GM21619 (cell line): Measurements from ENCODE around the gene PPFIA2.

Source experiments
- ATAC-seq: cut with Tn5 transposase; IDR thresholded peaks from one replicate; pipeline ENCODE4 v1.9.1; 2021; ENCODE audit not compliant: unreplicated experiment

PPFIA2 gene

DNA sequence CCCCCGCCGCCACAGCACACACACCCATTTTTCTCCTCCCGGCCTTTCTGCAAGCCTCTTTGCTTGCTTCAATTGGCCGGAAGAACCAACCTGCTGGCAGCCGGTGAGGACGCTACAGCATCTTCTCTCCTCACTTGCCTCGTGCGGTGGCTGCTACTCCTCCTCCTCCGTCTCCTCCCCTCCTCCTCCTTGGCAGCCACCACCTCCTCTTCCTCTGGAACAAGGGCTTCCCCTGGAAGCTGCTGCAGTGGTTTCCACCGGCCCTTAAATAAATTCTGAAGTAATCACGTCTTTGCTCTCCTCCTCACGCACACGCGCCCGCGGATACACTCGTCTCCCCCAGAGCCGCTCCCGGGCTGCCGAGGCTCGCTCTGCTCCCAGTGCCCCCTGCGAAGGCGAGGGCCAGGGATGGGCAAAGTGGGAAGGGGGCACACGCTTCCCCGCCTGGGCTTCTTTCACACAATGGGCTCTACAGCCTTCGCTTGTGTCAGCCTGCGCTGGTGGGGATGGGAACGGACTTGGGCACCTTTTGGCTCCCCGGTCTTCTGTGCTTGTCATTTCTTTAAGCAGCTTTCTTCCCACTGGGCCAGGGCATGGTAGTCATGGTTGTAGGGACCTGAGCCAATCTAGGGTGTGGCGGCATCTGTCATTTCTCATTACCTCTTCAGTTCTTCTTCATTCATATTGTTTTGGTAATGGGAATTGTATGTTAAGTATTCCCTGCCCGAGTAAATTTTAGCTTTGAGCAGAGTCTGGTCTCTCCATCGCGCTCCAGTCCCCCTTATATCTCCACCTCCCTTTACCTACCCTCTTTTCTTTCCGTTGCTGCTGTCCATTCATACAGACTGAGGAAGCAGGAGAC, at the start of gene PPFIA2:
Gene PPFIA2, minus strand, starts transcription at position 161 of the 862 bp plus-strand sequence.
- no peak for ATAC-seq

DNA sequence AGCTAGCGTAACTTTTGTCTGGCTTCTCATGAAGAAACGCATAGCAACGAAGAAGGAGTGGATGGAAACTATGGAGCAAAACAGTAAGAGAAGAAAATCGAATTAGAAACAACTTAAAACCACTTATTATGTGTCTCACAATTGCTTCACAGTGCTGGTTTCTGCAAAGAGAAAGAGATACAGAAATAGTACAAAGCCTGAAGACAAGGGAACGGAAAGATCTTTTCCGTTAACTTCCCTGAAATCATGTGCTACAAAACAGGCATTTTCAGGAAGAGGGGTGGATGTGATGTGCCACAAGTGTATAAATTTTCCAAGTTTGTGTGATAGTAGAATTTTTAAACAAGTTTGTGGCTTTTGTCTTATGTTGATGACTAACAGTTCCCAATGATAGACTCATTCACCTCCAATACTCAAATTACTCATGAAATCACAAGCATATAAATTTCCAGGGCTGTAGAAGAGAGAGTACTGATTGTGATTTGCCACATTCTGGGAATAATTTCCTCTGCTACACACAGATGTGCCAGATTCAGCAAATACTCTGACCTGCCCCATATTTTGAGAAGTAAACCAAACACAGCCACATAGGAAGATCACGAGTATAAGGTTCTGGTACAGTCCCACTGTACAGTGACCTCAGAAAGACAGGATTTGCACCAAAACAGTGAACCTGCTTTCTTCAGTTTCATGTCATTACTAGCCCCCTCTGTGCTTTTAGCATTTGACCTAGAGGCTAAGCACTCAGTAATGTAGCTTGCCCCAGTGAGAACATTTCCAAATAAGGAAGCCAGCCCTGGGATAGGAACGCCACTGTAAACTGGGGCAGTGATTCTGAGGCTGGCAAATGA, 41.4 kb upstream of the PPFIA2 start:
- no peak for ATAC-seq

DNA sequence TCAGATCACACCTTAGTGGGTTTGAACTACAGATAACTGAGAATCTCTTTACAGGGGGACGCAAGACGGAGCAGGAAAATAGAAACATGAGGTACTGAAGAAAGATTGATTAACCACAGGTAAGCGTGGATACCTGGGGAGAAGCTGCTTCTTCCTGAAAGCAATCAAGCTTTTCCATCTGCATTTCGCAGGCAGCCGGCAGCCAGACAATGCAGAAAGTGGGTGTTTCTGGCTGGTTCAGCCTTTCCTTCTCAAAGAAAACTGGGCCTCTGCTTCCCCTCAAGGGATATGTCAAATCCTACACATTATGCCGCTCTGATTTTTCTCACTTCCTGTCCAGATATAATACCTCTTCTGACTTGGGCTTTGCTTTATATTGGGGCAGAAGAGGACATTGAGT, 39.1 kb upstream of the PPFIA2 start:
- ATAC-seq, result no peak

DNA sequence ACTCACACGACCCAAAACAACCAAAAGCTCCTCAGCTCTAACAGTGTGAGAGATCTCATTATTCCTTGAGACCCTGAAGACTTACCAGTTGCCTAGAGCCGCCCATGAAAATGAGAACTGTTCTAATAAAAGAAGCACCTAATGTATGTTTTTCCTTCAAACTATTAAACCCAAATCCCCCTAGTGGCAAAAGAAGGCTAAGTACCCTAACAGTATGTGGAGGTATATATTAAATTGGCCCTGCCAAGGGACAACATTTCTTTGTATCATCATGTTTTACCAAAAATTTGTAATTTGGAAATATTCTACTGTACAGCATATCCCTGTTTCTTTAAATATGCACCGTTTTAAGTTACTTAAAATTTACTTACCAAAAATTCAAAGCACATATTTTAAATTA, 38.0 kb upstream of the PPFIA2 start:
- no peak for ATAC-seq

DNA sequence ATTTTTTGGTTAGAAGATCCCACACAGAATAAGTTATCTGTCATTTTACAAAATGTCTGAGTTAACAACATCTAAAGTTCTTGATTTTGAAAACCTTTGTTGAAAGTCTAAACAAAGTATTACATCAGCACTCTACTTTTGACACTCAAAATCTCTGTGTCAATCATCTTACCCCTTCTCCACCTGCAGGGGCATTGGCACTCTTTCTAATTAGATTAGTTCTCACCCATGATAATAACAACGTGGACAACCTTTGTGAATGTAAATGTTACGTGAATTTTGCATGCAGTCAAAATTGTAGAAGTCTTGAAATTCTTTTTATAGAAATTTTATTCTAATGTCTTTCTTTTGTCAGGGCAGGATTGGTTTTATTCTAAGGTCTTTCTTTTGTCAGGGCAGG, 33.5 kb upstream of the PPFIA2 start:
- ATAC-seq, result no peak

DNA sequence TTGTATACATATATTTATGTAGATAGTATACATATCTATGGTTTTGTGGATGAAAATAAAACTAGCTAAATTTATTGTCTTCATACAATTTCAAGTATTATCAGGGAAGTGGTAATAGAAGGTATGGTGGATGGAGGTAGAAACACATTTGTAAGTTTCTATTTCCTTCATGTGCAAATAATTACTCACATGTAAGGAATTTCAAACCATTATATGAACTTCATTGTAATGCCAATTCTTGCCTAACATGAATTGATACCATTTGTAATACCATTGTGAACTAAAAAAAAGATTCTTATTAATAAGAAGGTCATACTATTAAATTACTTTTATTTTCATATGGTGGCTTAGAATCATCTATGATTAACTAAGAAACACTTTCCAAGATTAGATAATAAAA, 20.1 kb upstream of the PPFIA2 start:
- no peak for ATAC-seq

DNA sequence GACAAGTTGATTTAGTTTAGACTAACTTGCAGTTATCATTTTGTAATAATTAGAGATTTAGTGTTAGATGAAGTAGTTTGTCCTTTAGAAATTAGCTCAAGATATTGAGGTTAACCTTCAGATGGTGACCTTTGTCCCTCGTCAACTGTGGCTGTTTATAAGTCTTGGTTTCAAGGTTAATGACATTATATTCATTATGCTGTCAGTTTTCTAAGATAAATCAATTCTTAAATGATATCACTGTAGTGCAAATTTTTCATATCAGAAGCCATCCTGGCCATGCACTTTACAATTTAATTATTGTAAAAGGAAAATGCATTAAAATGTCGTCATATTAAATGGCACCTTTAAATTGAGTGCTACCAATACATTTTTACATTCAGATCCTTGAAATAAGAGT, 19.6 kb upstream of the PPFIA2 start:
- ATAC-seq, result no peak

DNA sequence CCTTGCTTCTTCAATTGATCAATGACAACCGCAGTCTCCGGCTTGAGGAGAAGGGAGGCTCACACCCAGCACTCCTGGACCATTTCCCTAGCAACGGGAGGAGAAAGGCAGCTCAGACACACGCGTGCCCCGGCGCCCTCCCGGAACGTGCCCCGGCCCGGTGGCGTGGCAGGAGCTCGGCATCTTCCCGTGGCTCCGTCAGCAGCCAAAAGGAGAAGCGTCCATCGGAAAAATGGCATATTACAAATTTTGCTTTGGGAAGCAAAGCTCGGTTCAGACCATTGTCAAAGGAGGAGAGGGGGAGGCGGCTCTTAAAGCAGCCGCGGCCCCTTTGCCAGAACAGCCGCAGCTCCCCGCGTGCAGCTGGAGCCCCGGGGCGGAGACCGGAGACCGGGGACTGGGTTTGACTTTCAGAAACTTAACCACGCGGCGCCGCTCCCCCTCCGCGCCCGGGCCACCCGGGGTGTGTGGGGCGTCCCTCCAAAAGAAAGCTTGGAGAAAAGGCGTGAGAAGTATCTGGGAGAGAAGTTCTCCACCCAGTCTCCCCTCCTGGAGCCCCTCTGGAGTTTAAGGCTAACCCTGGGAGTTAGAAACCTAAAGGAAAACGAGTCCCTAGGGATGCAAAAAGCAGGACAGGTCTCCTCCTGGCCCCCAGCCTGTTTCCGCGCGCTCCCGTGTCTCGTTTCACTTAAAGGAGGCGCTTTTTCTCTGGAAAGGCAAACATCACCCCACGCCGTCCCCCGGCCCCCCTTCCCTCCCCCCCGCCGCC, 545 bp downstream of the PPFIA2 start:
- ATAC-seq, result no peak

DNA sequence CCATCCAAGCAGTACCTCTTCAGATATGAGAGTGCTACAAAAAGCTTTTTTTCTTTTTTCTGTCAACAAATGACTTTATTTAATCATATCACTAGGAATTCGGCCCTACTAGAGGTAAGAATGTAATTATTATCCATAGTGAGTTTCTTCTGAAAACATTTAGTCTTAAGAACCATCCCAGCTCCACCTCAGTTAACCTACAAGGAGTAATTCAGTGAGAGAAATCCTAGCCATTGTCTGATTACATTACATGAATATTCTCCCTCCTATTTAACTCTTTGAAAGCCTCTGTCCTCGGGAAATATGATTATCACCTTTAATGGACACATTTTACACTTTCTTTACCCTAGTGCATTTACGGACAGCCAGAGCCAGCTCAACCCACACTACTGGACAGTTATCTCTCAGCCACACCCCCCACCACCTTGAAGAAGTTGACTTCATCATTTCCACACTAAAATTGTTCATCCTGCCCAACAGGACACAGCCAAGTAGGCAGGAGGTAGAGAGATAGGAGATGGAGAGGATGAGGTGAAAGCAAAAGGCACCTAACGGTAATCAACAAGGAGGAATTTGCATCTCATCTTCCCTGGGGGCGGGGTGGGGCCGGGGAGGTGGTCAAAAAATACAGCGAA, 1.3 kb downstream of the PPFIA2 start:
- ATAC-seq, result no peak

DNA sequence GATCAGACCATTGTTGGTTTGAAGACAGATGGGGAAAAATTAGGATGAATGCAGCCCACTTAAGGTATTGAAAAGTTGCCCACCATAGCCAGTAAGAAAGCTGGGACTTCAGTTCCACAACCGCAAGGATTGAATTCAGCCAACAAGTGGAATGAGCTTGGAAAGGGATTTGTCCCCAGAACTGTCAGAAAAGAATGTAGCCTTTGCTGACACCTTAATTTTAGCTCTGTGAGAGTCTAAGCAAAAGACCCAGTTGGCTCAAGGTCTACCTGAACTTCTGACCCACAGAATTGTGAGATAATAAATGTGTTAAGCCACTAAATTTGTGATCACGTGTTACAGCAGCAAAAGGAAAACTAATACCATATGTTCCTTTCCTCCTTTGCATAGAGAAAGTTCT, 29.4 kb downstream of the PPFIA2 start:
- ATAC-seq, result no peak

DNA sequence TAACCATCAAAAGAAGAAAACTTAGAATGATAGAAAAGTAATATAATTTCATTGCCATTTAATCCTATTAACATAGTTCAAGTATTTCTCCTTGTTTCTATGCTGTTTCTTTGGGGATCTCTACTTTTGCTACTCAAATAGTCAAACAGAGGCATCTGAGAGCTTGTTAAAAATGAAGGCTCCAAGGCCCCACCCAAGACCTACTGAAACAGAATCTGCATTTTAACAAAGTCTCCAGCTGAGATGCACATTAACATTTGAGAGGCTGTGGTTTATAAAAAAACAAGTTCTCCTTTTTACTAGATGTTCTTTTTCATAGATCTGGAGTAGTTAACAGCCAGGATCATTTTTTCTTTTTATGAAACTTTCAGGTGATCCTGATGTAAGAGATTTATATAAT, 31.8 kb downstream of the PPFIA2 start:
- ATAC-seq, result no peak

DNA sequence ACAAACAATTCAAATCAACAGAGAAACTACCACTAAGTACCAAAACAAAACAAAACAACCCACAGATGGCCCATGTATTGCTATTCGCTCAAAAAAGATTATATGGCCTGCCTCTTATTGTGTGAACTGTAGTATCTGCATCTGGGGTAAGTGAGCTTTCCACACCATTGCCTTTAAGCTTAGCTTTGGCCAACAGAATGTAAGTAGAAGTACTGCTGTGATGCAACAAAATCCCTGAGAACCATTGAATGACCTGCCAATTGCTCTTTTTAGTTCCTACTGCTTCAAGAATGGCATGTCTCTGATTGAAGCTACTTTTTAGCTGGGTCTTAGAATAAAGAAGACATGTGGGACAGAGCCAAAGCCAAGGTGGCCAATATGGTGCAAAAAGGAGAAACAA, 32.5 kb downstream of the PPFIA2 start:
- no peak for ATAC-seq

DNA sequence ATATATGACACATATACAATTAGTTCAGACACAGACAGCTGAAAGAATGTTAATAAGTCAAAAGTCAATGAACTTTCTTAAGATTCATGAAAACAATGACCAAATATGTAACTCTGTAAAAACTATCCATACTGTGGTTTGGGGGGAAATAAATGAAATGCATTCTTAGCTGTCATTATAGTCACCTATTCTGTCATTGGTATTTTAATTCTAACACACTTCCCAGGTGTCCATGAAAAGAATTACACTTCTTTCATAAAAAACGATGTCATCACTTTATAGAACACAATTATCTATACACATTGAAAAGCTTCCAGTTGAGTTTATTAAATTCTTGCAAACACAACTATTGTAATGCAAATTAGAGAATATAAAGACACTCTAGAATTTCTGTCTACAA, 35.8 kb downstream of the PPFIA2 start:
- no peak for ATAC-seq

DNA sequence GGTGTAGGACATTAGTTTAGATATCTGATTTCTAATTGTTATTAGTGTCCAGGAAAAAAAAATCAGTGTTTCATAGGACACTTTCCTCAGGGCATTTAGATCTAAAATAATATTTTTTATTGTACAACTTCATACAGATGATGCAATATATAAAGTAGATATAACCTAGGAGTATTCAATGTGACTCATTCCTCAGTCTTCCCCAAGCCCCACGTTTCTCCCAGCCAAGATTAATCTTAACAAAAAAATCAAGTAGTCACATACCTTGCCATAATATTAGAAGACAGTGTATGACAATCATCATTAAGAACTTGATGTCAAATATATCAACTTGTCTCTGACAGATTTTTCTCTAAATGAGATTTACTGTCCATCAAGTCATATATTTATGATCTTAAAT, 37.1 kb downstream of the PPFIA2 start:
- ATAC-seq, result no peak

DNA sequence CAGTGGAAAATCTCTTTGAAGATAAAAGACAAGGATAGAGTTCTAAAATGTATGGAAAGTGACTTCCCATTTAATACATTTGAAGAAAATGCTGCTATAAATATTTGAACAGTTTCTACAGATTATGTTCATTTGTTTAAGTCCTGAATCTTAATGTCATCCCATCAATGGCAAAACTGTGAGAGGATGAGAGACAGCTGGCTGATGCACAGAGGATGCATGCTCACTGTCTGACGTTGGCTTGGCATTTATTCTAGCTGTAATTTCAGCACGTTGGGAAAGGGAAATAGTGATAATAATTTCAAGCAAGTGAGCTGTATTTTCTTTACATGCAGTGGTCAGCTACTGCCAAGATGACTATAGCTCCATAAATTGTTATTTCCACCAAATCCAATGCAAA, 40.5 kb downstream of the PPFIA2 start:
- ATAC-seq, result no peak

DNA sequence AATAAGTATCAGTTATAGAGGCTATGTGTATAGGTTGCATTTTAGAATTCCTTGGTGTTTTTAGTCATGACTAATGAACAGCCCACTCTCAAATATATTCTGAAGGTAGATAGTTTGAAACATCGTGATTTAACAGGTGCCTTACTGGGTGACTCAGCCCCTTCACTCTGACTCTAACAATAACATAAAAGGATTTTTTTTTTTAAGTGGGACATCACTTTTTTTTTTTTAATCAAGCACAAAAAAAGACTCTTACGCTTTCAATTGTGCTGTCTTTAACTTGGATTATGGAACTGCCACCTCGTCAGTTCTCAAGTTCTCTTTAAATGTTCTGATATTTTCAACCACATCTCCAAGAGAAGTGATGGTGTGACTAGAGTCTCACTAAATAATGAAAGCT, 46.6 kb downstream of the PPFIA2 start:
- no peak for ATAC-seq

DNA sequence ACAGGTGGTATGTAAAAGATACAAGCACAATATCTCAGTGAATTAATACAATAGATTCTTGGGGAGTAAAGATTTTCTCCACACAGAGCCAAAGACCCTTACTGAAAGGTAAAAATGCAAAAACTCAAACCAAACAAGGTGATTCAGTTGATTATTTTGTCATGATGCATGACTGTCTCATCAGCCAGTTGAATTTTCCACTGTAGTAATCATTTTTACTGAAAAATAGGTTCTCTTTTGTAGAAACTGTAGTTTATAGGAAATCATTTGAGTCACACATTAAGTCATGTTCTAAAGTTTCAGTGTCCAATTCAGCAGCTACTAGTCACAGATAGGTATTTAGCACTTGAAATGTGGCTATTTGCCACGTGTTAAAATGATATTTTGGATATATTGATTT, 53.6 kb downstream of the PPFIA2 start:
- ATAC-seq, result no peak

DNA sequence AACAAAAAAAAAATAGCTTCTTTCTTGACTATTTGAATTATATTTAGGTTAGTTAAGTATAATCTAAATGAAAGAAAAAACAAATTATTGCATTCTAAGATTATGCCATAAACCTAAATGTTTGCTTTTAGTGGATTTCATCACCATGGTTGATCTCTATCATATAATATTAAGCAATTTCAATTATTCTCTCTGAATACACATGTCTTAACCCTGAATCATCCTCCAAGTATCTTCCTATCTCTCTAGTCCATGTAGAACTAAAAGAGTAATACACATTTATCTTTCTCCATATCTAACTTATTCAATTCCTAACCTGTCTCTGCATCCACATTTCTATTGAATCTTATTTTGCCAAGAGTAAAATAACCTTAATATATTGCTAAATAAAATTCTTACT, 59.6 kb downstream of the PPFIA2 start:
- no peak for ATAC-seq

DNA sequence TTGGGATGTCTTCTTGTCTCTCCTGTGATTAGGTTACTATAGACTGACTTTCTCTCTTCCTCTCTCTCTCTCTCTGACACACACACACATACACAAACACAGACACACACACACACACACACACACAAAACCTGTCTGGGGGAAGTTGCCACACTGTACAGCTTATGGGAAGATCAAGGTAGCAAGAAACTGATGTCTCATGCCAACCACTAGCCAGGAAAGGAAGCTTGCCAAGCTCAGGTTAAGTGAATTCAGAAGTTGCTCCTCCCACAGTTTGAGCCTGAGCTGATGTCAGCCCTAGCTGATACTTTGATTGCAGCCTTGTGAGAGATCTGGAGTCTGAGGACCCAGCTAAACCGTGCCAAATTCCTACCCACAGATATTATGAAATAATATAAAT, 67.1 kb downstream of the PPFIA2 start:
- no peak for ATAC-seq

DNA sequence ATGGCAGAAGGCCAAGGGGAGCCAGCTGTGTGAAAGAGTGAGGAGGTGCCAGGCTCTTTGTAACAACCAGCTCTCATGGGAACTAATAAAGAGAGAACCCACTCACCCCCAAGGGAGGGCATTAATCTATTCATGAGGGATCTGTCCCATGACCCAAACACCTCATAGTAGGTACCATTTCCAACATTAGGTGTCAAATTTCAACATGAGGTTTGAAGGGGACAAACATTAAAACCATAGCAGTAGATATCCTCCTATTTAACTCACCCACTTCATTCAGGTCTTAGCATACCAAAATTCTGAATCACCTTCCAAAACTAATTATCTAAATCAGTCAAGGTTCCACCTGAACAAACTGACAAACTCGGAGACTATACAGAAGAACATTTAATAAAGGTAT, 75.3 kb downstream of the PPFIA2 start:
- no peak for ATAC-seq

DNA sequence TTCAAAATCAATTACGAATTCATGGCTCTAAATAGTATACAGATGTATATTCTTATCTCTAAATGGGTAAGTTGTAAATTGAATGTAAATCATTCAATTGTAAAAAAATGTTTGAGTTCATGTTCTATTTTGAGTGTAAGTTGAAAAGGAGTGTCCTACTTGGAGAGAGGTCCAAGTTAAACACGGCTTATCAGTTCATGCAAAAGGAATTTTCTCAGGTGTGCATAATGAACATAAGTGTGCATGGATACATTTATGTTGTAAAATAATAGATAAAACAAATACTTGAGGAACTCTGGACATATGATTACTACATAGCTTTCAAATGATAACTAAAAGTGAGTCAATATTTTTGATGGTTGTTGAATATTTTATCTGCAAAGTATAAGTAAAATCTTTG, 79.5 kb downstream of the PPFIA2 start:
- no peak for ATAC-seq
